H9 (cell line): ENCODE results near the gene MPHOSPH6. TPM values are rescaled to one million over a fixed set of nuclear protein-coding genes. Genes with fewer than 3 reads are reported as not detected.
A peak's percentile ranks its signal among the peaks of the same experiment; 100 is the strongest.

Experiments
- DNase-seq: peaks from one replicate; pipeline ENCODE4 v3.0.0-alpha.2; 2017
- H2AFZ ChIP-seq: one replicate; pipeline ENCODE4 v1.6.1; 2013; ENCODE audit warnings: mild to moderate bottlenecking, low read length, control low read depth, moderate library complexity
- H2AK5ac ChIP-seq: 2 replicates; pipeline ENCODE4 v1.6.1; 2013; ENCODE audit warnings: low read length, control low read depth, mixed read lengths; ENCODE audit not compliant: insufficient read length
- H2BK120ac ChIP-seq: one replicate; pipeline ENCODE4 v1.6.1; 2013; ENCODE audit warnings: low read depth, mild to moderate bottlenecking, low read length, control low read depth, inconsistent platforms; ENCODE audit not compliant: poor library complexity, severe bottlenecking
- H2BK12ac ChIP-seq: 2 replicates; pipeline ENCODE4 v1.6.1; 2013; ENCODE audit warnings: low read length, control low read depth, mixed read lengths, low read depth; ENCODE audit not compliant: insufficient read length
- H2BK15ac ChIP-seq: 2 replicates; pipeline ENCODE4 v1.6.1; 2013; ENCODE audit warnings: low read depth, low read length, control low read depth
- H2BK20ac ChIP-seq: one replicate; pipeline ENCODE4 v1.6.1; 2013; ENCODE audit warnings: low read depth, mild to moderate bottlenecking, low read length, control low read depth, inconsistent platforms; ENCODE audit not compliant: poor library complexity, severe bottlenecking
- H2BK5ac ChIP-seq: 2 replicates; pipeline ENCODE4 v1.6.1; 2013; ENCODE audit warnings: low read length, control low read depth, mixed read lengths; ENCODE audit not compliant: insufficient read length
- H3K14ac ChIP-seq: 2 replicates; pipeline ENCODE4 v1.6.1; 2013; ENCODE audit warnings: low read length, control low read depth; ENCODE audit not compliant: insufficient read depth
- H3K18ac ChIP-seq: 2 replicates; pipeline ENCODE4 v1.6.1; 2013; ENCODE audit warnings: low read depth, mild to moderate bottlenecking, mixed read lengths, low read length, control low read depth; ENCODE audit not compliant: insufficient read length
- H3K23ac ChIP-seq: 2 replicates; pipeline ENCODE4 v1.6.1; 2013; ENCODE audit warnings: low read length, control low read depth, mixed read lengths, low read depth; ENCODE audit not compliant: insufficient read length
- H3K23me2 ChIP-seq: 2 replicates; pipeline ENCODE4 v1.6.1; 2013; ENCODE audit warnings: low read depth, mild to moderate bottlenecking, mixed read lengths, low read length, control low read depth; ENCODE audit not compliant: insufficient read length, poor library complexity, severe bottlenecking
- H3K27ac ChIP-seq: 2 replicates; pipeline ENCODE4 v1.5.1; 2013; ENCODE audit warnings: low read length, control low read depth, mixed read lengths, low read depth; ENCODE audit not compliant: insufficient read length
- H3K27me3 ChIP-seq: 2 replicates; pipeline ENCODE4 v1.6.1; 2013; ENCODE audit warnings: low read length, control low read depth, inconsistent platforms; ENCODE audit not compliant: insufficient read depth
- H3K4ac ChIP-seq: 2 replicates; pipeline ENCODE4 v1.6.1; 2013; ENCODE audit warnings: low read depth, mild to moderate bottlenecking, control low read depth, inconsistent platforms, low read length, moderate library complexity
- H3K4me1 ChIP-seq: 2 replicates; pipeline ENCODE4 v1.6.1; 2013; ENCODE audit warnings: low read length, control low read depth, inconsistent platforms; ENCODE audit not compliant: insufficient read depth
- H3K4me2 ChIP-seq: 2 replicates; pipeline ENCODE4 v1.6.1; 2013; ENCODE audit warnings: low read length, control low read depth, mixed read lengths; ENCODE audit not compliant: insufficient read length, insufficient read depth
- H3K56ac ChIP-seq: 2 replicates; pipeline ENCODE4 v1.6.1; 2013; ENCODE audit warnings: low read depth, mild to moderate bottlenecking, mixed read lengths, low read length, control low read depth; ENCODE audit not compliant: insufficient read length
- H3K79me1 ChIP-seq: 2 replicates; pipeline ENCODE4 v1.6.1; 2013; ENCODE audit warnings: low read depth, mild to moderate bottlenecking, moderate library complexity, low read length, control low read depth, inconsistent platforms; ENCODE audit not compliant: insufficient read depth, poor library complexity, severe bottlenecking
- H3K79me2 ChIP-seq: 2 replicates; pipeline ENCODE4 v1.6.1; 2013; ENCODE audit warnings: low read length, control low read depth, inconsistent platforms; ENCODE audit not compliant: insufficient read depth
- H3K9ac ChIP-seq: 2 replicates; pipeline ENCODE4 v1.6.1; 2013; ENCODE audit warnings: low read length, control low read depth, mixed read lengths; ENCODE audit not compliant: insufficient read length; ENCODE audit errors: extremely low read depth
- H3K9me3 ChIP-seq: one replicate; pipeline ENCODE4 v1.6.1; 2013; ENCODE audit warnings: low read depth, low read length, inconsistent platforms; ENCODE audit not compliant: control insufficient read depth
- H3T11ph ChIP-seq: one replicate; pipeline ENCODE4 v1.6.1; 2013; ENCODE audit warnings: mild to moderate bottlenecking, low read length, control low read depth, inconsistent platforms
- H4K20me1 ChIP-seq: one replicate; pipeline ENCODE4 v1.6.1; 2013; ENCODE audit not compliant: control insufficient read depth, insufficient read length, insufficient read depth
- H4K5ac ChIP-seq: 2 replicates; pipeline ENCODE4 v1.6.1; 2013; ENCODE audit warnings: low read depth, mild to moderate bottlenecking, mixed read lengths, low read length, control low read depth; ENCODE audit not compliant: insufficient read length
- H4K8ac ChIP-seq: replicated peaks from 2 replicates; pipeline ENCODE4 v1.6.1; 2013; ENCODE audit warnings: low read length, control low read depth, mixed read lengths, low read depth; ENCODE audit not compliant: insufficient read length
- H4K91ac ChIP-seq: 2 replicates; pipeline ENCODE4 v1.6.1; 2013; ENCODE audit warnings: low read depth, mild to moderate bottlenecking, moderate library complexity, mixed read lengths, low read length, control low read depth; ENCODE audit not compliant: insufficient read length
- H3K27ac Mint-ChIP-seq, 3 experiments: 2 replicates in 2 of 3; 3 replicates in 1 of 3; pipeline ENCODE4 v1.8.0; 2020 to 2021; ENCODE audit warnings: mixed read lengths in 3 of 3, mild to moderate bottlenecking in 1 of 3, moderate library complexity in 1 of 3
- H3K27me3 Mint-ChIP-seq: 2 replicates; pipeline ENCODE4 v1.8.0; 2021; ENCODE audit warnings: low read depth, mild to moderate bottlenecking, moderate library complexity, mixed read lengths
- H3K36me3 Mint-ChIP-seq, 3 experiments: 2 replicates in 2 of 3; 3 replicates in 1 of 3; pipeline ENCODE4 v1.8.0; 2020 to 2021; ENCODE audit warnings: low read depth in 3 of 3, mixed read lengths in 3 of 3; ENCODE audit not compliant: insufficient read depth in 1 of 3
- H3K4me1 Mint-ChIP-seq, 2 experiments: 2 replicates each; pipeline ENCODE4 v1.8.0; 2020; ENCODE audit warnings: mixed read lengths in 2 of 2
- H3K4me3 Mint-ChIP-seq, 2 experiments: 2 replicates in 1 of 2; 3 replicates in 1 of 2; pipeline ENCODE4 v1.8.0; 2020 to 2021; ENCODE audit warnings: mild to moderate bottlenecking in 2 of 2, mixed read lengths in 2 of 2, moderate library complexity in 1 of 2
- H3K9me3 Mint-ChIP-seq, 2 experiments: 2 replicates in 1 of 2; 3 replicates in 1 of 2; pipeline ENCODE4 v1.8.0; 2020; ENCODE audit warnings: mild to moderate bottlenecking in 2 of 2, mixed read lengths in 2 of 2, moderate library complexity in 1 of 2
- CTCF ChIP-seq: fragments of 200-600 bp; sonication (generic); conservative IDR thresholded peaks from 3 replicates; pipeline ENCODE4 v1.8.0; 2021; ENCODE audit warnings: antibody characterized with exemption, mild to moderate bottlenecking
- WGBS: extraction: QIAGEN DNeasy Blood & Tissue Kit; methylation state at CpG from one replicate; pipeline ENCODE4 v1.1.7; 2013; ENCODE audit warnings: missing lambda C conversion rate, low lambda C conversion rate, mixed read lengths; ENCODE audit not compliant: insufficient read length; ENCODE audit errors: extremely low coverage; 5-methylcytosine and 5-hydroxymethylcytosine counted together
- total RNA-seq: library from RNA; stranded (reverse); gene quantifications from 2 replicates; pipeline ENCODE4 v1.2.1, GENCODE V29; 2021

The MPHOSPH6 gene
- total RNA-seq, 1 experiment from 2014 or later: 38.3 TPM

GRCh38 chr16:82138478-82139285, 31.3 kb downstream of the MPHOSPH6 start:
- Histone ChIP-seq H3K27ac (no peak overlapping the region), H2BK120ac (peak overlapping the region; percentile 6), H3K9ac (peak overlapping the region; percentile 38), H3K4me2 (peak overlapping the region; percentile 25), H3K56ac (no peak overlapping the region), H3K27me3 (no peaks in the 10 kb centered on the region), H3K23me2 (no peaks in the 10 kb centered on the region), H3K4ac (no peak overlapping the region), H3T11ph (no peak overlapping the region), H4K8ac (no peak overlapping the region), H2AFZ (no peak overlapping the region), H2BK20ac (no peak overlapping the region), H3K79me1 (no peaks in the 10 kb centered on the region), H2BK15ac (no peak overlapping the region), H2BK5ac (no peak overlapping the region), H2AK5ac (no peak overlapping the region), H2BK12ac (no peak overlapping the region), H3K18ac (no peak overlapping the region), H3K23ac (no peak overlapping the region), H3K79me2 (no peaks in the 10 kb centered on the region), H4K5ac (no peak overlapping the region), H4K91ac (no peak overlapping the region), H3K14ac (peak overlapping the region; percentile 71; the same call in 1 of the 2 replicates), H3K9me3 (no peaks in the 10 kb centered on the region), H3K4me1 (no peaks in the 10 kb centered on the region; the same call in 1 of the 2 replicates), H4K20me1 (no peaks in the 10 kb centered on the region)
- DNase-seq: no peak
- Mint-ChIP-seq H3K36me3 (peaks cover 6 to 32% (median 30%) of the 10 kb centered on the region in 3 experiments), H3K27me3 (no peaks in the 10 kb centered on the region; the same call in 1 of the 2 replicates), H3K27ac (peak overlapping the region; percentile 84 to 98 (median 95)), H3K4me3 (peak overlapping the region; percentile 70 to 75), H3K9me3 (peaks cover 2 to 3% of the 10 kb centered on the region in 2 experiments; a peak in 4 of 5 replicates), H3K4me1 (peaks cover 11 to 12% of the 10 kb centered on the region in 2 experiments)
- no CpG with 5 or more reads among the region's 15 CpGs for WGBS
- no peak for TF ChIP-seq CTCF
